PC-9 (cell line): Measurements from ENCODE around the gene WFDC2. TPM values are rescaled to one million over a fixed set of nuclear protein-coding genes. Genes with fewer than 3 reads are reported as not detected.

Experiments used
- BruUV-seq: library from RNA; stranded (reverse); fragments of 400-500 nt; replicated peaks from 2 replicates; lab custom pipeline; 2021; lab: Mats Ljungman, UMichigan
- CTCF ChIA-PET: fragments of 300-600 bp; sonication (Branson Sonifier 250); formaldehyde crosslinking; loops from one replicate; lab custom pipeline; 2022; ENCODE audit warnings: antibody characterized with exemption; lab: Charles Lee
- POLR2A ChIA-PET: fragments of 300-600 bp; sonication (Branson Sonifier 250); formaldehyde crosslinking; loops from one replicate; lab custom pipeline; 2022; ENCODE audit warnings: antibody characterized with exemption; ENCODE audit not compliant: unreplicated experiment; lab: Charles Lee
- DNase-seq, 2 experiments: peaks; one replicate each; pipeline versions ENCODE4 v3.0.0 to v3.0.0-alpha.2; 2015 to 2022; ENCODE audit warnings: mixed read lengths in 1 of 2
- H2AFZ ChIP-seq: fragments of 200-600 bp; sonication (generic); 2 replicates; pipeline ENCODE4 v1.8.1; 2017; ENCODE audit warnings: antibody characterized with exemption
- H3F3A ChIP-seq: fragments of 200-600 bp; sonication (generic); 2 replicates; pipeline ENCODE4 v1.8.1; 2017; ENCODE audit warnings: antibody characterized with exemption, mild to moderate bottlenecking, low read depth; ENCODE audit not compliant: insufficient read depth
- H3K27ac ChIP-seq: fragments of 200-600 bp; sonication (generic); 2 replicates; pipeline ENCODE4 v1.6.1; 2016; ENCODE audit warnings: mixed run types
- H3K27me3 ChIP-seq: fragments of 200-600 bp; sonication (generic); 2 replicates; pipeline ENCODE4 v1.6.1; 2016; ENCODE audit warnings: low read depth, mixed run types; ENCODE audit not compliant: insufficient read depth
- H3K36me3 ChIP-seq: fragments of 200-600 bp; sonication (generic); 2 replicates; pipeline ENCODE4 v1.6.1; 2016; ENCODE audit warnings: low read depth, mixed run types
- H3K4me1 ChIP-seq: fragments of 200-600 bp; sonication (generic); replicated peaks from 2 replicates; pipeline ENCODE4 v1.6.1; 2016; ENCODE audit warnings: mixed run types; ENCODE audit not compliant: insufficient read depth
- H3K4me2 ChIP-seq: fragments of 200-600 bp; sonication (generic); 2 replicates; pipeline ENCODE4 v1.6.1; 2017; ENCODE audit warnings: mixed run types
- H3K4me3 ChIP-seq: fragments of 200-600 bp; sonication (generic); 2 replicates; pipeline ENCODE4 v1.6.1; 2016; ENCODE audit warnings: mixed run types
- H3K79me2 ChIP-seq: fragments of 200-600 bp; sonication (generic); 2 replicates; pipeline ENCODE4 v1.6.1; 2017; ENCODE audit warnings: low read depth, mixed run types
- H3K9me2 ChIP-seq: fragments of 200-600 bp; sonication (generic); 2 replicates; pipeline ENCODE4 v1.8.1; 2017; ENCODE audit warnings: mild to moderate bottlenecking; ENCODE audit not compliant: insufficient read depth
- H3K9me3 ChIP-seq: fragments of 200-600 bp; sonication (generic); 2 replicates; pipeline ENCODE4 v1.8.1; 2016; ENCODE audit warnings: low read depth; ENCODE audit not compliant: insufficient read depth
- H4K20me1 ChIP-seq: fragments of 200-600 bp; sonication (generic); 2 replicates; pipeline ENCODE4 v1.8.1; 2017; ENCODE audit not compliant: insufficient read depth
- CTCF ChIP-seq: fragments of 200-600 bp; sonication (generic); conservative IDR thresholded peaks from 2 replicates; pipeline ENCODE4 v1.6.1; 2017; ENCODE audit warnings: mixed run types, antibody characterized with exemption, mild to moderate bottlenecking, moderate library complexity
- EZH2 ChIP-seq: fragments of 200-600 bp; sonication (generic); IDR thresholded peaks from 2 replicates; pipeline ENCODE4 v1.8.0; 2017; ENCODE audit warnings: antibody characterized with exemption, low read depth
- intact Hi-C: fragments of 100-400 bp; cut with micrococcal nuclease; formaldehyde crosslinking; loops from one replicate; pipeline ENCODE4 v1.10.0; 2022; ENCODE audit not compliant: unreplicated experiment
- total RNA-seq: library from RNA; stranded (reverse); gene quantifications from 2 replicates; pipeline ENCODE4 v1.2.3, GENCODE V29; 2021

Gene WFDC2
- total RNA-seq, 1 experiment from 2014 or later, result 159 TPM

GRCh38 chr20:45479822-45480221 is 10.3 kb downstream of the WFDC2 start:
- Histone ChIP-seq H3K27me3 (no peaks in the 10 kb centered on the region), H3K4me2 (no peak overlapping the region), H3K79me2 (peaks cover 15% of the 10 kb centered on the region), H3K4me3 (no peak overlapping the region), H3K27ac (no peak overlapping the region), H3K36me3 (peaks cover 11% of the 10 kb centered on the region), H3K9me2 (no peaks in the 10 kb centered on the region), H3K4me1 (no peaks in the 10 kb centered on the region; the same call in 1 of the 2 replicates), H3K9me3 (no peaks in the 10 kb centered on the region), H2AFZ (no peak overlapping the region), H4K20me1 (no peaks in the 10 kb centered on the region), H3F3A (no peaks in the 10 kb centered on the region; the same call in 1 of the 2 replicates)
- POLR2A ChIA-PET, result no interaction called here
- intact Hi-C loops, result no loop called here
- peak in 1 of 2 experiments; percentile 12 for DNase-seq
- BruUV-seq, result no TSS peak
- no peak for TF ChIP-seq EZH2
- TF ChIP-seq CTCF, result no peak
- CTCF ChIA-PET, result interaction anchor here (0.6 kb wide), 1 partner anchor 111 kb away, joined by 3 read pairs; no protein-coding TSS in a partner anchor

GRCh38 chr20:45484676-45485075 is 15.1 kb downstream of the WFDC2 start:
- no peak for DNase-seq
- BruUV-seq, result no TSS peak
- Histone ChIP-seq H3K36me3 (no peaks in the 10 kb centered on the region; the same call in 1 of the 2 replicates), H3K4me2 (no peak overlapping the region), H3K27ac (no peak overlapping the region), H3K4me3 (no peak overlapping the region), H2AFZ (no peak overlapping the region), H3K79me2 (no peaks in the 10 kb centered on the region), H3K9me3 (no peaks in the 10 kb centered on the region), H4K20me1 (no peaks in the 10 kb centered on the region), H3F3A (no peaks in the 10 kb centered on the region; the same call in 1 of the 2 replicates), H3K4me1 (peaks cover 14% of the 10 kb centered on the region), H3K27me3 (no peaks in the 10 kb centered on the region), H3K9me2 (no peaks in the 10 kb centered on the region)
- intact Hi-C loops, result no loop called here
- ChIA-PET CTCF (interaction anchor here (1.4 kb wide), 1 partner anchor 14 kb away, joined by 4 read pairs; no protein-coding TSS in a partner anchor), POLR2A (interaction anchor here (0.6 to 1.6 kb wide), 5 partner anchors 10 to 1293 kb away, joined by 3 to 15 read pairs (median 5); partner anchors contain the start of gene WFDC2)
- TF ChIP-seq CTCF, result no peak
- no peak for TF ChIP-seq EZH2

GRCh38 chr20:45485388-45485787 is 15.8 kb downstream of the WFDC2 start:
- no peak overlapping the region for H2AFZ ChIP-seq
- no TSS peak for BruUV-seq
- TF ChIP-seq EZH2, result no peak
- no peak for TF ChIP-seq CTCF
- CTCF ChIA-PET, result interaction anchor here (1.4 kb wide), 1 partner anchor 14 kb away, joined by 4 read pairs; no protein-coding TSS in a partner anchor
- intact Hi-C loops, result no loop called here
- no peak overlapping the region for H3K4me2 ChIP-seq
- no peak overlapping the region for H3K27ac ChIP-seq
- POLR2A ChIA-PET, result interaction anchor here (0.7 to 1.6 kb wide), 2 partner anchors 15 to 17 kb away, joined by 3 to 15 read pairs; partner anchors contain the start of gene WFDC2
- no peaks in the 10 kb centered on the region; the same call in 1 of the 2 replicates for H3K36me3 ChIP-seq
- DNase-seq, result no peak
- H3K9me2 ChIP-seq, result no peaks in the 10 kb centered on the region
- no peak overlapping the region for H3K4me3 ChIP-seq
- no peaks in the 10 kb centered on the region for H3K79me2 ChIP-seq
- no peaks in the 10 kb centered on the region for H3K27me3 ChIP-seq
- no peaks in the 10 kb centered on the region for H4K20me1 ChIP-seq
- no peaks in the 10 kb centered on the region; the same call in 1 of the 2 replicates for H3F3A ChIP-seq
- H3K9me3 ChIP-seq, result no peaks in the 10 kb centered on the region
- H3K4me1 ChIP-seq, result peaks cover 17% of the 10 kb centered on the region
